Gastrocnemius medialis (tissue), 4 donors: Measurements from ENCODE around the gene DHCR24.

Experiments
- CTCF ChIP-seq, 5 experiments: fragments of 450-650 bp in 3 of 5; fragments of 200-600 bp in 2 of 5; sonication (generic) in 2 of 5; IDR thresholded peaks in 4 of 5; conservative IDR thresholded peaks in 1 of 5; 1 replicate in 4 of 5; 2 replicates in 1 of 5; pipeline ENCODE4 v1.5.1; 2016 to 2019; ENCODE audit warnings: antibody characterized with exemption in 5 of 5, mild to moderate bottlenecking in 3 of 5, moderate library complexity in 3 of 5
- POLR2A ChIP-seq, 2 donors: fragments of 450-650 bp; IDR thresholded peaks; one replicate each; pipeline ENCODE4 v1.6.1; 2017; ENCODE audit warnings: antibody characterized with exemption in 2 of 2, mild to moderate bottlenecking in 2 of 2, moderate library complexity in 2 of 2

GRCh38 chr1:54809496-54810074, 77.4 kb downstream of the DHCR24 start:
- TF ChIP-seq CTCF (IDR thresholded peaks at IDR 0.05 in 4 of 5, conservative IDR thresholded peaks at IDR 0.05 in 1 of 5), result no peak
- no peak for TF ChIP-seq POLR2A (IDR thresholded peaks at IDR 0.05)
